ENCODE data around the gene TBX19.

TBX19 gene

GRCh38 chr1:168280296-168280927 is at the start of gene TBX19:
Gene TBX19, plus strand, starts transcription at chr1:168280877. Its CDS starts 214 bp downstream, at chr1:168281091.
- DNase-seq, result no peak

GRCh38 chr1:168234846-168235547 is 45.7 kb upstream of the TBX19 start:
- DNase-seq, result no peak

- DNase-seq, result no peak
Measured at GRCh38 chr1:168235548-168235885, 45.2 kb upstream of the TBX19 start.

- no peak for DNase-seq
Measured at GRCh38 chr1:168235937-168236336, 44.7 kb upstream of the TBX19 start.

GRCh38 chr1:168236836-168237611 is 43.7 kb upstream of the TBX19 start:
- DNase-seq, result no peak

- no peak for DNase-seq
Measured at GRCh38 chr1:168243198-168243597, 37.5 kb upstream of the TBX19 start.

GRCh38 chr1:168243636-168244212 is 37.0 kb upstream of the TBX19 start:
- no peak for DNase-seq

- no peak for DNase-seq
Measured at GRCh38 chr1:168245042-168245441, 35.6 kb upstream of the TBX19 start.

GRCh38 chr1:168246506-168246905 is 34.2 kb upstream of the TBX19 start:
- no peak for DNase-seq

- DNase-seq, result no peak
Measured at GRCh38 chr1:168252204-168252733, 28.4 kb upstream of the TBX19 start.

- DNase-seq, result no peak
Measured at GRCh38 chr1:168256164-168256563, 24.5 kb upstream of the TBX19 start.

GRCh38 chr1:168257397-168257796 is 23.3 kb upstream of the TBX19 start:
- DNase-seq, result no peak

- DNase-seq, result no peak
Measured at GRCh38 chr1:168259567-168259966, 21.1 kb upstream of the TBX19 start.

GRCh38 chr1:168260393-168260792 is 20.3 kb upstream of the TBX19 start:
- no peak for DNase-seq

- no peak for DNase-seq
Measured at GRCh38 chr1:168261390-168261789, 19.3 kb upstream of the TBX19 start.

GRCh38 chr1:168263130-168263529 is 17.5 kb upstream of the TBX19 start:
- no peak for DNase-seq

GRCh38 chr1:168264296-168264695 is 16.4 kb upstream of the TBX19 start:
- no peak for DNase-seq

GRCh38 chr1:168265596-168265995 is 15.1 kb upstream of the TBX19 start:
- DNase-seq, result no peak

- no peak for DNase-seq
Measured at GRCh38 chr1:168266644-168267186, 14.0 kb upstream of the TBX19 start.

GRCh38 chr1:168271636-168272035 is 9.0 kb upstream of the TBX19 start:
- peak; percentile 5 for DNase-seq

GRCh38 chr1:168273575-168273974 is 7.1 kb upstream of the TBX19 start:
- no peak for DNase-seq

GRCh38 chr1:168279253-168279652 is 1.4 kb upstream of the TBX19 start:
- DNase-seq, result no peak
